Measurements from ENCODE around the gene ANO2. TPM values are rescaled to one million over a fixed set of nuclear protein-coding genes. Genes with fewer than 3 reads are reported as not detected.

Gene ANO2
- total and polyA plus RNA-seq, 2 experiments from 2014 or later, result 0.21 TPM; not detected in 1

- no peak for DNase-seq (ENCODE audit: low read depth in 1 of 2, low spot score in 1 of 2)
Measured at GRCh38 chr12:5923043-5923605, 21.9 kb downstream of the ANO2 start.

GRCh38 chr12:5921966-5922899 lies 22.8 kb downstream of the ANO2 start:
- Histone ChIP-seq H3K27me3 (peaks cover 4% of the 10 kb centered on the region), H3K27ac (no peak overlapping the region), H3K9me3 (ENCODE audit: low read depth) (no peaks in the 10 kb centered on the region), H3K4me3 (no peak overlapping the region), H3K4me1 (ENCODE audit: low read depth) (peaks cover 5% of the 10 kb centered on the region), H3K36me3 (no peaks in the 10 kb centered on the region)
- DNase-seq (ENCODE audit: low read depth in 1 of 2, low spot score in 1 of 2), result no peak
- no peak for TF ChIP-seq CTCF (IDR thresholded peaks at IDR 0.05; ENCODE audit: low read depth, low read length)

More at GRCh38 chr12:5923043-5923605, 21.9 kb downstream of the ANO2 start:
- no peak for TF ChIP-seq CTCF (IDR thresholded peaks at IDR 0.05; ENCODE audit: low read depth, low read length)
- H3K4me1 ChIP-seq (ENCODE audit: low read depth), result peaks cover 5% of the 10 kb centered on the region
- H3K27me3 ChIP-seq, result peaks cover 4% of the 10 kb centered on the region
- H3K27ac ChIP-seq, result no peak overlapping the region
- no peak overlapping the region for H3K4me3 ChIP-seq
- no peaks in the 10 kb centered on the region for H3K9me3 ChIP-seq (ENCODE audit: low read depth)
- no peaks in the 10 kb centered on the region for H3K36me3 ChIP-seq

- Histone ChIP-seq H3K27me3 (peaks cover 4% of the 10 kb centered on the region), H3K36me3 (no peaks in the 10 kb centered on the region), H3K4me3 (no peak overlapping the region), H3K27ac (no peak overlapping the region), H3K4me1 (ENCODE audit: low read depth) (peaks cover 5% of the 10 kb centered on the region), H3K9me3 (ENCODE audit: low read depth) (no peaks in the 10 kb centered on the region)
- no peak for TF ChIP-seq CTCF (IDR thresholded peaks at IDR 0.05; ENCODE audit: low read depth, low read length)
- DNase-seq (ENCODE audit: low read depth in 1 of 2, low spot score in 1 of 2), result no peak
Measured at GRCh38 chr12:5921027-5921909, 23.8 kb downstream of the ANO2 start.

GRCh38 chr12:5916785-5917290 lies 28.2 kb downstream of the ANO2 start:
- no peaks in the 10 kb centered on the region for H3K4me1 ChIP-seq (ENCODE audit: low read depth)
- H3K27me3 ChIP-seq, result peaks cover 1% of the 10 kb centered on the region
- H3K27ac ChIP-seq, result no peak overlapping the region
- H3K4me3 ChIP-seq, result no peak overlapping the region
- DNase-seq (ENCODE audit: low read depth in 1 of 2, low spot score in 1 of 2), result no peak
- no peaks in the 10 kb centered on the region for H3K36me3 ChIP-seq
- no peak for TF ChIP-seq CTCF (IDR thresholded peaks at IDR 0.05; ENCODE audit: low read depth, low read length)
- no peaks in the 10 kb centered on the region for H3K9me3 ChIP-seq (ENCODE audit: low read depth)

- Histone ChIP-seq H3K36me3 (no peaks in the 10 kb centered on the region), H3K4me1 (ENCODE audit: low read depth) (no peaks in the 10 kb centered on the region), H3K9me3 (ENCODE audit: low read depth) (no peaks in the 10 kb centered on the region), H3K4me3 (no peak overlapping the region), H3K27me3 (peaks cover 5% of the 10 kb centered on the region), H3K27ac (no peak overlapping the region)
- DNase-seq (ENCODE audit: low read depth in 1 of 2, low spot score in 1 of 2), result no peak
- TF ChIP-seq CTCF (IDR thresholded peaks at IDR 0.05; ENCODE audit: low read depth, low read length), result no peak
Measured at GRCh38 chr12:5915511-5915910, 29.5 kb downstream of the ANO2 start.

All from cardiac muscle cell (in vitro differentiated cells and primary cell).